Measurements from ENCODE around the gene NEURL3.
"Not testable (repeated sequence)": the region's sequence is repeated elsewhere in the genome, so short reads cannot be mapped to it uniquely, and the experiment has no call there.

NEURL3 gene, protein sequence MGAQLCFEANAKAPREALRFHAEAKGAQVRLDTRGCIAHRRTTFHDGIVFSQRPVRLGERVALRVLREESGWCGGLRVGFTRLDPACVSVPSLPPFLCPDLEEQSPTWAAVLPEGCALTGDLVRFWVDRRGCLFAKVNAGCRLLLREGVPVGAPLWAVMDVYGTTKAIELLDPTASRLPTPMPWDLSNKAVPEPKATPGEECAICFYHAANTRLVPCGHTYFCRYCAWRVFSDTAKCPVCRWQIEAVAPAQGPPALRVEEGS

DNA sequence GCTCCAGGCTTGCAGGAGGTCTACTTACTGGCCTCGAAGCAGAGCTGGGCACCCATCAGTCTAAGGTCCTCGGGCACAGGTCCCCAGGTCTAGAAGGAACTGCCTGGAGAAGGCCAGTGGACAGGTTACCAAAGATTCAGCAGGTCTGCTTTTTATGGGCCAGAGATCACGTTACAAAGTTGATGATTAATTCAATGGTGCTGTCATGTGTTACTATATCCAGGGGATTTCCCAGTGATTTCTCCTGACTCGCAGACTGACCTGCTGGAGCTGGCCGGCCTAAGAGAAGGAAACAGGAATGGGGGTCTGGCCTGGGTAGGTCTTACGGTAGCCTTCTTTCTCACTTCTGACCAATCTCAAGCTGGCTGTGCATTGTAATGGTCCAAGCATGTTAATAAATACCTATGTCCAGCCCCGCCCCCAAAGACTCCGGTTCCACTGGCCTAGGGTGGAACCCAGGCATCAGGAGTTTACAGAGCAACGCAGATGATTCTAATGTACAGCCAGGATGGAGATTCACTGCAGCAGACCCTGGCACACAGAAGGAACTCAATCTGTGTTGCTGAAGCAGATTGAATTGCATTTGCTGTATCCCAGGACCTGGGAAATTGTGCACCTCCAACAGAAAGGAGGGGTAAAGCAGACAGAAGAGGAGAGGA lies at the start of gene NEURL3:
Gene NEURL3, minus strand, starts transcription at position 127 of the 659 bp plus-strand sequence. Its CDS starts 71 bp downstream, at position 56.
- H3K4me3 ChIP-seq (ENCODE audit: low read depth, low read length): no peak within 1 kb of the TSS
- DNase-seq (ENCODE audit: low read depth): no peak
- TF ChIP-seq CTCF (IDR thresholded peaks at IDR 0.05; ENCODE audit: low read depth, low read length, missing control alignments): no peak

- DNase-seq (ENCODE audit: low read depth): no peak
- no peak overlapping the region for H3K4me3 ChIP-seq (ENCODE audit: low read depth, low read length)
- peak; percentile 96 for TF ChIP-seq CTCF (IDR thresholded peaks at IDR 0.05; ENCODE audit: low read depth, low read length, missing control alignments)
Observed at GRCh38 chr2:96554293-96555145, 49.4 kb upstream of the NEURL3 start.

- DNase-seq (ENCODE audit: low read depth); H3K4me3 ChIP-seq (ENCODE audit: low read depth, low read length): not testable (repeated sequence)
Observed at GRCh38 chr2:96553957-96554292, 48.8 kb upstream of the NEURL3 start.

DNA sequence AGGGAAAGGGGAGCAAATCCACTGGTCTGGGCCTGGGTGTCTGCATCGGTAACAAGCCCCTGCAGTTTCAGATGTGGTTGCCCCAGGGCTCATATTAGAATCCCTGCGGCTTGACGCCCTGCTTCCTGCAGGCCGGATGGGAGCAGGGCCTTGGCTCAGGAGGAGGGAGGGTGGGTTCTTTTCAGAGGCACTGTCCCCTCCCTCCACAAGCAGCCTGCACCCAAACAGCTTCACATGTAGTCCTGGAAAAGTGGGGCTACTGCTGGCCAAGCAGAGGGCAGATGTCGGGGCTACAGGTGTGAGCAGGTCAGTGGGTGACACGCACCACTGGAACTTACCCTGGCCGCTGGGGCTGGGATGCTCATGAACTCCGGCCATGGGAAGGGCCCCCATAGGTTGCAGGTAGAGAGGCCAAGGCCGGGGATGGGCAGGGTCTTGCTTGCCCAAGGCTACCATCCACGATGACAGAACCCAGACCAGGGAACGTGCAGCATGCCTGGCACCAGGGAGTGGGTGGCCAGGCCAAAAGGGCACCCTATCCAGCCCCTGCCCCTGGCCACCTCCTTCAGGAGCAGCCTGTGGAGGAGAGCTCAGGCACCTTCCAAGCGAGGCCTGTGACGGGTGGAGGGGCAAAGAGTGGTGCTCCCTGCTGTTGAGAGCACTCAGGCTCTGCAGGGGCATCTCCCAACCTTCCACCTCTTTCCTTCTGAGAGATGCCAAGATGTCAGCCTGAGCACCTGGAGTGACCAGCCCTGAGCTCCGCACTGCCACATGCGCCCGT lies 48.2 kb upstream of the NEURL3 start:
- H3K4me3 ChIP-seq (ENCODE audit: low read depth, low read length): no peak overlapping the region
- no peak for TF ChIP-seq CTCF (IDR thresholded peaks at IDR 0.05; ENCODE audit: low read depth, low read length, missing control alignments)

GRCh38 chr2:96552315-96553175 lies 47.4 kb upstream of the NEURL3 start:
- no peak overlapping the region for H3K4me3 ChIP-seq (ENCODE audit: low read depth, low read length)
- TF ChIP-seq CTCF (IDR thresholded peaks at IDR 0.05; ENCODE audit: low read depth, low read length, missing control alignments): no peak
- no peak for DNase-seq (ENCODE audit: low read depth)

More for the DNA sequence above, 48.2 kb upstream of the NEURL3 start:
- no peak for DNase-seq (ENCODE audit: low read depth)

GRCh38 chr2:96551605-96552314 lies 46.6 kb upstream of the NEURL3 start:
- H3K4me3 ChIP-seq (ENCODE audit: low read depth, low read length): no peak overlapping the region
- no peak for DNase-seq (ENCODE audit: low read depth)
- no peak for TF ChIP-seq CTCF (IDR thresholded peaks at IDR 0.05; ENCODE audit: low read depth, low read length, missing control alignments)

All from GM12864 (cell line).